Measurements from ENCODE around the gene PBOV1.

Gene PBOV1

GRCh38 chr6:138258197-138258596 lies 39.9 kb upstream of the PBOV1 start:
- Histone ChIP-seq H4K20me1 (ENCODE audit: low read depth, low read length) (no peaks in the 10 kb centered on the region), H3K4me2 (ENCODE audit: low read depth, low read length, poor library complexity, severe bottlenecking) (no peak overlapping the region), H3F3A (ENCODE audit: insufficient read depth) (no peaks in the 10 kb centered on the region), H3K27ac (ENCODE audit: low read depth, low read length) (no peak overlapping the region), H3K4me3 (ENCODE audit: insufficient read depth, low read length, poor library complexity, severe bottlenecking) (no peak overlapping the region), H3K9me3 (ENCODE audit: insufficient read depth, low read length) (no peaks in the 10 kb centered on the region), H3K9ac (ENCODE audit: low read length) (no peak overlapping the region), H3K27me3 (ENCODE audit: low read length) (no peaks in the 10 kb centered on the region), H3K79me2 (ENCODE audit: insufficient read depth, low read length) (no peaks in the 10 kb centered on the region), H2AFZ (ENCODE audit: low read depth, low read length, severe bottlenecking) (no peak overlapping the region), H3K9me2 (replicated peaks; ENCODE audit: insufficient read depth, low read length) (no peaks in the 10 kb centered on the region), H3K36me3 (ENCODE audit: low read length) (no peaks in the 10 kb centered on the region)
- TF ChIP-seq CTCF (IDR thresholded peaks at IDR 0.05; ENCODE audit: insufficient read depth, low read length, poor library complexity, severe bottlenecking) (no peak), EZH2phosphoT487 (conservative IDR thresholded peaks at IDR 0.05; ENCODE audit: low read length) (no peak)

GRCh38 chr6:138257638-138258040 lies 39.3 kb upstream of the PBOV1 start:
- H3F3A ChIP-seq (ENCODE audit: insufficient read depth), result no peaks in the 10 kb centered on the region
- no peaks in the 10 kb centered on the region for H3K27me3 ChIP-seq (ENCODE audit: low read length)
- H3K4me2 ChIP-seq (ENCODE audit: low read depth, low read length, poor library complexity, severe bottlenecking), result no peak overlapping the region

GRCh38 chr6:138255443-138255842 lies 37.2 kb upstream of the PBOV1 start:
- no peaks in the 10 kb centered on the region for H4K20me1 ChIP-seq (ENCODE audit: low read depth, low read length)
- H3K27me3 ChIP-seq (ENCODE audit: low read length), result no peaks in the 10 kb centered on the region
- no peak overlapping the region for H3K9ac ChIP-seq (ENCODE audit: low read length)
- H3K9me3 ChIP-seq (ENCODE audit: insufficient read depth, low read length), result no peaks in the 10 kb centered on the region
- no peak overlapping the region for H2AFZ ChIP-seq (ENCODE audit: low read depth, low read length, severe bottlenecking)
- H3K4me3 ChIP-seq (ENCODE audit: insufficient read depth, low read length, poor library complexity, severe bottlenecking), result no peak overlapping the region
- no peaks in the 10 kb centered on the region for H3K79me2 ChIP-seq (ENCODE audit: insufficient read depth, low read length)
- no peak overlapping the region for H3K27ac ChIP-seq (ENCODE audit: low read depth, low read length)
- TF ChIP-seq CTCF (IDR thresholded peaks at IDR 0.05; ENCODE audit: insufficient read depth, low read length, poor library complexity, severe bottlenecking), result no peak
- TF ChIP-seq EZH2phosphoT487 (conservative IDR thresholded peaks at IDR 0.05; ENCODE audit: low read length), result no peak
- H3K9me2 ChIP-seq (replicated peaks; ENCODE audit: insufficient read depth, low read length), result no peaks in the 10 kb centered on the region
- no peaks in the 10 kb centered on the region for H3F3A ChIP-seq (ENCODE audit: insufficient read depth)
- H3K4me2 ChIP-seq (ENCODE audit: low read depth, low read length, poor library complexity, severe bottlenecking), result no peak overlapping the region
- H3K36me3 ChIP-seq (ENCODE audit: low read length), result no peaks in the 10 kb centered on the region

More at GRCh38 chr6:138257638-138258040, 39.3 kb upstream of the PBOV1 start:
- H3K9ac ChIP-seq (ENCODE audit: low read length), result no peak overlapping the region
- H3K9me2 ChIP-seq (replicated peaks; ENCODE audit: insufficient read depth, low read length), result no peaks in the 10 kb centered on the region
- TF ChIP-seq EZH2phosphoT487 (conservative IDR thresholded peaks at IDR 0.05; ENCODE audit: low read length) (no peak), CTCF (IDR thresholded peaks at IDR 0.05; ENCODE audit: insufficient read depth, low read length, poor library complexity, severe bottlenecking) (no peak)
- H3K9me3 ChIP-seq (ENCODE audit: insufficient read depth, low read length), result no peaks in the 10 kb centered on the region
- no peaks in the 10 kb centered on the region for H3K36me3 ChIP-seq (ENCODE audit: low read length)
- H3K4me3 ChIP-seq (ENCODE audit: insufficient read depth, low read length, poor library complexity, severe bottlenecking), result no peak overlapping the region
- H3K79me2 ChIP-seq (ENCODE audit: insufficient read depth, low read length), result no peaks in the 10 kb centered on the region
- no peaks in the 10 kb centered on the region for H4K20me1 ChIP-seq (ENCODE audit: low read depth, low read length)
- no peak overlapping the region for H3K27ac ChIP-seq (ENCODE audit: low read depth, low read length)
- H2AFZ ChIP-seq (ENCODE audit: low read depth, low read length, severe bottlenecking), result no peak overlapping the region
